Keratinocyte (primary cell): Measurements from ENCODE around the gene SPECC1L. TPM values are rescaled to one million over a fixed set of nuclear protein-coding genes. Genes with fewer than 3 reads are reported as not detected.

Source experiments
- DNase-seq: peaks from one replicate; pipeline ENCODE4 v3.0.0-alpha.2; 2011; ENCODE audit warnings: low read depth, missing footprints, low spot score
- FAIRE-seq: peaks from 2 replicates; lab custom pipeline; 2011; peaks lifted over from hg19 to GRCh38; lab: Jason Lieb, UNC
- H2AFZ ChIP-seq: 2 replicates; pipeline ENCODE4 v1.6.0; 2012; ENCODE audit warnings: low read length, control low read depth, inconsistent platforms; ENCODE audit not compliant: control insufficient read depth
- H3K27ac ChIP-seq: 2 replicates; pipeline ENCODE4 v1.5.1; 2011; ENCODE audit warnings: low read length; ENCODE audit not compliant: control insufficient read depth, insufficient read depth
- H3K27me3 ChIP-seq: 3 replicates; pipeline ENCODE4 v1.6.0; 2011; ENCODE audit warnings: low read length; ENCODE audit not compliant: control insufficient read depth, insufficient read depth; ENCODE audit errors: extremely low read depth
- H3K36me3 ChIP-seq, 2 experiments: 2 replicates in 1 of 2; 3 replicates in 1 of 2; pipeline ENCODE4 v1.5.1; 2011; ENCODE audit warnings: low read length in 2 of 2, mild to moderate bottlenecking in 1 of 2; ENCODE audit not compliant: control insufficient read depth in 2 of 2, insufficient read depth in 2 of 2; ENCODE audit errors: extremely low read depth in 1 of 2
- H3K4me1 ChIP-seq: 3 replicates; pipeline ENCODE4 v1.5.1; 2011; ENCODE audit warnings: low read length; ENCODE audit not compliant: control insufficient read depth, insufficient read depth; ENCODE audit errors: extremely low read depth
- H3K4me2 ChIP-seq: 3 replicates; pipeline ENCODE4 v1.6.0; 2011; ENCODE audit warnings: low read depth, low read length; ENCODE audit not compliant: control insufficient read depth, insufficient read depth; ENCODE audit errors: extremely low read depth
- H3K4me3 ChIP-seq, 3 experiments: fragments of 200-600 bp in 1 of 3; sonication (generic) in 1 of 3; 2 replicates in 2 of 3; 3 replicates in 1 of 3; pipeline ENCODE4 v1.5.1; 2011 to 2016; ENCODE audit warnings: low read length in 3 of 3, mild to moderate bottlenecking in 3 of 3, control low read depth in 2 of 3, inconsistent platforms in 1 of 3, low read depth in 1 of 3, mixed read lengths in 1 of 3, mixed run types in 1 of 3, moderate library complexity in 1 of 3; ENCODE audit not compliant: control insufficient read depth in 2 of 3, insufficient read depth in 2 of 3; ENCODE audit errors: extremely low read depth in 1 of 3
- H3K79me2 ChIP-seq: 2 replicates; pipeline ENCODE4 v1.6.0; 2012; ENCODE audit warnings: low read length; ENCODE audit not compliant: control insufficient read depth, insufficient read depth
- H3K9ac ChIP-seq: 3 replicates; pipeline ENCODE4 v1.6.0; 2011; ENCODE audit warnings: low read length; ENCODE audit not compliant: control insufficient read depth, insufficient read depth; ENCODE audit errors: extremely low read depth
- H3K9me1 ChIP-seq: 3 replicates; pipeline ENCODE4 v1.6.0; 2011; ENCODE audit warnings: low read length; ENCODE audit not compliant: control insufficient read depth, insufficient read depth; ENCODE audit errors: extremely low read depth
- H3K9me3 ChIP-seq: 2 replicates; pipeline ENCODE4 v1.5.1; 2012; ENCODE audit warnings: low read depth, low read length; ENCODE audit not compliant: control insufficient read depth
- H4K20me1 ChIP-seq: 3 replicates; pipeline ENCODE4 v1.6.0; 2011; ENCODE audit warnings: low read length; ENCODE audit not compliant: control insufficient read depth, insufficient read depth; ENCODE audit errors: extremely low read depth
- EZH2 ChIP-seq: IDR thresholded peaks from one replicate; pipeline ENCODE4 v1.6.1; 2012; ENCODE audit warnings: inconsistent platforms, mild to moderate bottlenecking, low read length, moderate library complexity
- dilution Hi-C: fragments of 300-500 bp; cut with MboI; formaldehyde crosslinking; loops from one replicate; pipeline ENCODE4 v1.7.0; 2020; ENCODE audit warnings: low sequenced_read_pairs; ENCODE audit not compliant: extremely low pct_ligation_motif_present
- polyA plus RNA-seq, 5 experiments: library from polyadenylated mRNA; depleted of rRNA in 3 of 5; stranded (reverse) in 3 of 5; stranded (forward) in 1 of 5; unstranded in 1 of 5; fragments of >200 nt; gene quantifications; 1 replicate in 1 of 5; 2 replicates in 3 of 5; 3 replicates in 1 of 5; pipeline versions ENCODE4 v1.2.1 to v1.2.3, GENCODE V29; 2011 to 2012; ENCODE audit warnings: missing spikeins in 2 of 5, low read depth in 1 of 5, low replicate concordance in 1 of 5
- TF ChIP-seq, protein P1 (sequence below), 3 experiments: IDR thresholded peaks in 1 of 3; conservative IDR thresholded peaks in 1 of 3; optimal IDR thresholded peaks in 1 of 3; 2 replicates in 2 of 3; 3 replicates in 1 of 3; pipeline versions ENCODE3 to v1.5.1; 2011; ENCODE audit warnings: low read length in 3 of 3, mild to moderate bottlenecking in 3 of 3, moderate library complexity in 2 of 3, control low read depth in 1 of 3, inconsistent platforms in 1 of 3; ENCODE audit not compliant: insufficient read depth in 2 of 3; ENCODE audit errors: extremely low read depth in 1 of 3

The SPECC1L gene
- polyA plus RNA-seq, 1 donor (not counting 4 experiments of a cell fraction or from before 2014, with no cell fraction given) = 19.3 TPM

GRCh38 chr22:24435861-24436371, 165.3 kb downstream of the SPECC1L start:
- peaks cover 17% of the 10 kb centered on the region for H3K4me1 ChIP-seq
- no peaks in the 10 kb centered on the region for H3K27me3 ChIP-seq
- no peaks in the 10 kb centered on the region for H3K79me2 ChIP-seq
- H3K36me3 ChIP-seq = no peaks in the 10 kb centered on the region
- H3K27ac ChIP-seq = no peak overlapping the region
- no peak overlapping the region for H2AFZ ChIP-seq
- no peak overlapping the region for H3K4me3 ChIP-seq
- dilution Hi-C loops = no loop called here
- TF ChIP-seq EZH2 = no peak
- TF ChIP-seq, protein P1, sequence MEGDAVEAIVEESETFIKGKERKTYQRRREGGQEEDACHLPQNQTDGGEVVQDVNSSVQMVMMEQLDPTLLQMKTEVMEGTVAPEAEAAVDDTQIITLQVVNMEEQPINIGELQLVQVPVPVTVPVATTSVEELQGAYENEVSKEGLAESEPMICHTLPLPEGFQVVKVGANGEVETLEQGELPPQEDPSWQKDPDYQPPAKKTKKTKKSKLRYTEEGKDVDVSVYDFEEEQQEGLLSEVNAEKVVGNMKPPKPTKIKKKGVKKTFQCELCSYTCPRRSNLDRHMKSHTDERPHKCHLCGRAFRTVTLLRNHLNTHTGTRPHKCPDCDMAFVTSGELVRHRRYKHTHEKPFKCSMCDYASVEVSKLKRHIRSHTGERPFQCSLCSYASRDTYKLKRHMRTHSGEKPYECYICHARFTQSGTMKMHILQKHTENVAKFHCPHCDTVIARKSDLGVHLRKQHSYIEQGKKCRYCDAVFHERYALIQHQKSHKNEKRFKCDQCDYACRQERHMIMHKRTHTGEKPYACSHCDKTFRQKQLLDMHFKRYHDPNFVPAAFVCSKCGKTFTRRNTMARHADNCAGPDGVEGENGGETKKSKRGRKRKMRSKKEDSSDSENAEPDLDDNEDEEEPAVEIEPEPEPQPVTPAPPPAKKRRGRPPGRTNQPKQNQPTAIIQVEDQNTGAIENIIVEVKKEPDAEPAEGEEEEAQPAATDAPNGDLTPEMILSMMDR (optimal IDR thresholded peaks at IDR 0.05 in 1 of 3, IDR thresholded peaks at IDR 0.05 in 1 of 3, conservative IDR thresholded peaks at IDR 0.05 in 1 of 3; ENCODE audit: extremely low read depth in 1 of 3, insufficient read depth in 2 of 3, low read length in 3 of 3) = no peak
- H3K9ac ChIP-seq = no peak overlapping the region
- no peak overlapping the region for H3K4me2 ChIP-seq
- FAIRE-seq (no peak), DNase-seq (no peak)
- no peaks in the 10 kb centered on the region for H3K9me3 ChIP-seq
- no peaks in the 10 kb centered on the region for H3K9me1 ChIP-seq
- H4K20me1 ChIP-seq = no peaks in the 10 kb centered on the region

GRCh38 chr22:24436553-24436952, 165.9 kb downstream of the SPECC1L start:
- Histone ChIP-seq H3K4me1 (peaks cover 14% of the 10 kb centered on the region), H3K9me3 (no peaks in the 10 kb centered on the region), H4K20me1 (no peaks in the 10 kb centered on the region), H3K4me2 (no peak overlapping the region), H3K27me3 (no peaks in the 10 kb centered on the region), H3K79me2 (no peaks in the 10 kb centered on the region), H3K9ac (no peak overlapping the region), H2AFZ (no peak overlapping the region), H3K4me3 (no peak overlapping the region), H3K36me3 (no peaks in the 10 kb centered on the region), H3K27ac (no peak overlapping the region), H3K9me1 (no peaks in the 10 kb centered on the region)
- dilution Hi-C loops = no loop called here
- TF ChIP-seq, protein P1 (optimal IDR thresholded peaks at IDR 0.05 in 1 of 3, IDR thresholded peaks at IDR 0.05 in 1 of 3, conservative IDR thresholded peaks at IDR 0.05 in 1 of 3; ENCODE audit: extremely low read depth in 1 of 3, insufficient read depth in 2 of 3, low read length in 3 of 3) = no peak
- no peak for TF ChIP-seq EZH2
- no peak for DNase-seq
- no peak for FAIRE-seq
